HG02884 (cell line): ENCODE measurements around the gene MAPRE2.

Source experiments
- ATAC-seq: cut with Tn5 transposase; IDR thresholded peaks from one replicate; pipeline ENCODE4 v1.9.1; 2021; ENCODE audit warnings: mild to moderate bottlenecking, moderate library complexity; ENCODE audit not compliant: unreplicated experiment

Gene MAPRE2

GRCh38 chr18:35040988-35041814, at the start of gene MAPRE2:
TSS of gene MAPRE2 (plus strand) at chr18:35041413. CDS start at chr18:35041540, 127 bp downstream.
- peak; percentile 66 for ATAC-seq

GRCh38 chr18:34991561-34991960, 49.7 kb upstream of the MAPRE2 start:
- no peak for ATAC-seq

GRCh38 chr18:34993289-34993688, 47.9 kb upstream of the MAPRE2 start:
- no peak for ATAC-seq

GRCh38 chr18:34995746-34996145, 45.5 kb upstream of the MAPRE2 start:
- ATAC-seq, result no peak

GRCh38 chr18:34998661-34999060, 42.6 kb upstream of the MAPRE2 start:
- ATAC-seq, result no peak

GRCh38 chr18:34999756-35000289, 41.4 kb upstream of the MAPRE2 start:
- no peak for ATAC-seq

- ATAC-seq, result no peak
Observed at GRCh38 chr18:35000457-35000856, 40.8 kb upstream of the MAPRE2 start.

- ATAC-seq, result no peak
Observed at GRCh38 chr18:35002120-35002519, 39.1 kb upstream of the MAPRE2 start.

- ATAC-seq, result peak; percentile 95
Observed at GRCh38 chr18:35005963-35006577, 35.1 kb upstream of the MAPRE2 start.

GRCh38 chr18:35010156-35010555, 31.1 kb upstream of the MAPRE2 start:
- ATAC-seq, result no peak

GRCh38 chr18:35010993-35011392, 30.2 kb upstream of the MAPRE2 start:
- no peak for ATAC-seq

GRCh38 chr18:35019933-35020332, 21.3 kb upstream of the MAPRE2 start:
- ATAC-seq, result no peak

GRCh38 chr18:35022426-35023001, 18.7 kb upstream of the MAPRE2 start:
- ATAC-seq, result no peak

- ATAC-seq, result no peak
Observed at GRCh38 chr18:35024196-35024595, 17.0 kb upstream of the MAPRE2 start.

GRCh38 chr18:35024965-35025364, 16.2 kb upstream of the MAPRE2 start:
- ATAC-seq, result no peak

GRCh38 chr18:35026407-35027061, 14.7 kb upstream of the MAPRE2 start:
- peak; percentile 35 for ATAC-seq

GRCh38 chr18:35027206-35027605, 14.0 kb upstream of the MAPRE2 start:
- ATAC-seq, result no peak

GRCh38 chr18:35028536-35028935, 12.7 kb upstream of the MAPRE2 start:
- ATAC-seq, result no peak

- ATAC-seq, result no peak
Observed at GRCh38 chr18:35029103-35029502, 12.1 kb upstream of the MAPRE2 start.

GRCh38 chr18:35029770-35030169, 11.4 kb upstream of the MAPRE2 start:
- ATAC-seq, result peak; percentile 68

GRCh38 chr18:35030277-35030989, 10.8 kb upstream of the MAPRE2 start:
- ATAC-seq, result peak; percentile 45
